MCF 10A (cell line): ENCODE data around the gene HARS1. TPM values are rescaled to one million over a fixed set of nuclear protein-coding genes. Genes with fewer than 3 reads are reported as not detected.

ENCODE experiments used
- BruUV-seq: library from RNA; stranded (reverse); fragments of 400-500 nt; replicated peaks from 2 replicates; lab custom pipeline; 2021; lab: Mats Ljungman, UMichigan
- CTCF ChIA-PET: fragments of 300-600 bp; sonication (Branson Sonifier 250); formaldehyde crosslinking; extraction: SDS; loops from one replicate; lab custom pipeline; 2021; ENCODE audit warnings: antibody characterized with exemption, inconsistent platforms; lab: Yijun Ruan, JAX
- POLR2A ChIA-PET: fragments of 300-600, 350-650 bp; sonication (Branson Sonifier 250); formaldehyde crosslinking; extraction: SDS; loops from one replicate; lab custom pipeline; 2020; ENCODE audit warnings: antibody characterized with exemption, inconsistent platforms; lab: Yijun Ruan, JAX
- DNase-seq: peaks from one replicate; pipeline ENCODE4 v3.0.0-alpha.2; 2018; ENCODE audit not compliant: unreplicated experiment
- H3K27ac Mint-ChIP-seq: one replicate; pipeline ENCODE4 v1.8.0; 2022; ENCODE audit warnings: mild to moderate bottlenecking, low read depth, mixed read lengths; ENCODE audit not compliant: unreplicated experiment
- H3K27me3 Mint-ChIP-seq: one replicate; pipeline ENCODE4 v1.8.0; 2022; ENCODE audit warnings: mixed read lengths; ENCODE audit not compliant: insufficient read depth, unreplicated experiment
- H3K36me3 Mint-ChIP-seq: one replicate; pipeline ENCODE4 v1.8.0; 2022; ENCODE audit warnings: mild to moderate bottlenecking, moderate library complexity, mixed read lengths; ENCODE audit not compliant: insufficient read depth, unreplicated experiment
- H3K4me1 Mint-ChIP-seq: one replicate; pipeline ENCODE4 v1.8.0; 2022; ENCODE audit warnings: mixed read lengths; ENCODE audit not compliant: insufficient read depth, unreplicated experiment
- H3K4me3 Mint-ChIP-seq: one replicate; pipeline ENCODE4 v1.8.0; 2022; ENCODE audit warnings: mild to moderate bottlenecking, moderate library complexity, mixed read lengths; ENCODE audit not compliant: unreplicated experiment
- H3K9me3 Mint-ChIP-seq: one replicate; pipeline ENCODE4 v1.8.0; 2022; ENCODE audit warnings: mixed read lengths; ENCODE audit not compliant: unreplicated experiment
- intact Hi-C: fragments of 100-400 bp; cut with micrococcal nuclease; formaldehyde crosslinking; loops from 2 replicates; pipeline ENCODE4 v1.14.1; 2022
- total RNA-seq: library from RNA; stranded (reverse); gene quantifications from 2 replicates; pipeline ENCODE4 v1.2.3, GENCODE V29; 2022
- TF ChIP-seq, protein P1 (sequence below): fragments of 200-600 bp; IDR thresholded peaks from one replicate; pipeline ENCODE4 v1.8.0; 2022; ENCODE audit warnings: antibody characterized with exemption, mild to moderate bottlenecking; ENCODE audit not compliant: unreplicated experiment

HARS1 gene
- total RNA-seq, 1 experiment from 2014 or later: 126 TPM

- intact Hi-C loops: no loop called here
- Mint-ChIP-seq H3K27ac (no peak overlapping the region), H3K36me3 (peaks cover 1% of the 10 kb centered on the region), H3K4me1 (peaks cover 30% of the 10 kb centered on the region), H3K27me3 (no peaks in the 10 kb centered on the region), H3K4me3 (peak overlapping the region; percentile 68), H3K9me3 (no peaks in the 10 kb centered on the region)
- TF ChIP-seq, protein P1, sequence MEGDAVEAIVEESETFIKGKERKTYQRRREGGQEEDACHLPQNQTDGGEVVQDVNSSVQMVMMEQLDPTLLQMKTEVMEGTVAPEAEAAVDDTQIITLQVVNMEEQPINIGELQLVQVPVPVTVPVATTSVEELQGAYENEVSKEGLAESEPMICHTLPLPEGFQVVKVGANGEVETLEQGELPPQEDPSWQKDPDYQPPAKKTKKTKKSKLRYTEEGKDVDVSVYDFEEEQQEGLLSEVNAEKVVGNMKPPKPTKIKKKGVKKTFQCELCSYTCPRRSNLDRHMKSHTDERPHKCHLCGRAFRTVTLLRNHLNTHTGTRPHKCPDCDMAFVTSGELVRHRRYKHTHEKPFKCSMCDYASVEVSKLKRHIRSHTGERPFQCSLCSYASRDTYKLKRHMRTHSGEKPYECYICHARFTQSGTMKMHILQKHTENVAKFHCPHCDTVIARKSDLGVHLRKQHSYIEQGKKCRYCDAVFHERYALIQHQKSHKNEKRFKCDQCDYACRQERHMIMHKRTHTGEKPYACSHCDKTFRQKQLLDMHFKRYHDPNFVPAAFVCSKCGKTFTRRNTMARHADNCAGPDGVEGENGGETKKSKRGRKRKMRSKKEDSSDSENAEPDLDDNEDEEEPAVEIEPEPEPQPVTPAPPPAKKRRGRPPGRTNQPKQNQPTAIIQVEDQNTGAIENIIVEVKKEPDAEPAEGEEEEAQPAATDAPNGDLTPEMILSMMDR: no peak
- POLR2A ChIA-PET: interaction anchor here (0.9 to 11.2 kb wide), 8 partner anchors 14 to 232 kb away, joined by 3 to 143 read pairs (median 4); partner anchors contain the start of genes ANKHD1, APBB3, EIF4EBP3 and IK
- no TSS peak for BruUV-seq
- DNase-seq: no peak
- CTCF ChIA-PET: interaction anchor here (1.1 to 4.0 kb wide), 6 partner anchors 43 to 267 kb away, joined by 3 to 41 read pairs (median 5); partner anchors contain the start of gene EIF4EBP3
Measured at GRCh38 chr5:140633501-140633900, 57.7 kb downstream of the HARS1 start.

- CTCF ChIA-PET: interaction anchor here (0.6 to 4.0 kb wide), 9 partner anchors 43 to 1141 kb away, joined by 3 to 41 read pairs (median 4); partner anchors contain the start of gene EIF4EBP3
- H3K27ac Mint-ChIP-seq: no peak within 1 kb of the TSS
Measured at GRCh38 chr5:140633021-140633471, 58.1 kb downstream of the HARS1 start, which contains the start of gene CD14. Gene CD14, minus strand, starts transcription at chr5:140633175. Its CDS starts 104 bp downstream, at chr5:140633071.

DNA sequence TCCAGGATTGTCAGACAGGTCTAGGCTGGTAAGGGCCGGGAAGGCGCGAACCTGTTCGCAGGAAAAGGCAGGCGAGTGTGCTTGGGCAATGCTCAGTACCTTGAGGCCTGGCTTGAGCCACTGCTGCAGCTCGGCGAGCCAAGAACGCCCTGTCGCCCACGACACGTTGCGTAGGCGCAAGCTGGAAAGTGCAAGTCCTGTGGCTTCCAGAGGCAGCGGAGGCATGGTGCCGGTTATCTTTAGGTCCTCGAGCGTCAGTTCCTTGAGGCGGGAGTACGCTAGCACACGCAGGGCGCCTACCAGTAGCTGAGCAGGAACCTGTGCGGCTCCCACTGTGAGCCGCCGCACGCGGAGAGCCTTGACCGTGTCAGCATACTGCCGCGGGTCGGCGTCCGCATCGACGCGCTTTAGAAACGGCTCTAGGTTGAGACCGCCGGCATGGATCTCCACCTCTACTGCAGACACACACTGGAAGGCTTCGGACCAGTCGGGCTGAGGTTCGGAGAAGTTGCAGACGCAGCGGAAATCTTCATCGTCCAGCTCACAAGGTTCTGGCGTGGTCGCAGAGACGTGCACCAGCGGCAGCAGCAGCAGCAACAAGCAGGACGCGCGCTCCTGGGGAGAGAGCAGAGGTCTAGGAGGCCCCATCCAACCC lies 58.7 kb downstream of the HARS1 start:
- no peak overlapping the region for H3K27ac Mint-ChIP-seq
- ChIA-PET CTCF (interaction anchor here (0.5 to 1.6 kb wide), 10 partner anchors 42 to 1141 kb away, joined by 3 to 7 read pairs (median 3); partner anchors contain the start of gene EIF4EBP3), POLR2A (interaction anchor here (0.6 to 11.2 kb wide), 14 partner anchors 9 to 974 kb away, joined by 3 to 143 read pairs (median 4); partner anchors contain the start of genes ANKHD1, APBB3, EIF4EBP3 and IK)
- no TSS peak for BruUV-seq
- peaks cover 30% of the 10 kb centered on the region for H3K4me1 Mint-ChIP-seq
- H3K27me3 Mint-ChIP-seq: no peaks in the 10 kb centered on the region
- intact Hi-C loops: no loop called here
- peak overlapping the region; percentile 68 for H3K4me3 Mint-ChIP-seq
- peaks cover 8% of the 10 kb centered on the region for H3K9me3 Mint-ChIP-seq
- peak; percentile 85 for DNase-seq
- H3K36me3 Mint-ChIP-seq: peaks cover 8% of the 10 kb centered on the region
- TF ChIP-seq, protein P1: no peak

More at GRCh38 chr5:140633021-140633471, 58.1 kb downstream of the HARS1 start, which contains the start of gene CD14:
- peak; percentile 99 for DNase-seq
- Mint-ChIP-seq H3K36me3 (peaks cover 6% of the 10 kb centered on the region), H3K9me3 (peaks cover 4% of the 10 kb centered on the region), H3K4me1 (peaks cover 30% of the 10 kb centered on the region), H3K4me3 (peak within 1 kb of the TSS; percentile 68), H3K27me3 (no peaks in the 10 kb centered on the region)
- POLR2A ChIA-PET: interaction anchor here (0.6 to 11.2 kb wide), 14 partner anchors 10 to 975 kb away, joined by 3 to 143 read pairs (median 4); partner anchors contain the start of genes ANKHD1, APBB3, EIF4EBP3 and IK
- TF ChIP-seq, protein P1: peak; percentile 18
- intact Hi-C loops: no loop called here
- BruUV-seq: no TSS peak
